SU-DHL-6 (cell line): Measurements from ENCODE around the gene KRT78.

ENCODE experiments used
- H2AFZ ChIP-seq: fragments of 200-600 bp; sonication (generic); 2 replicates; pipeline ENCODE4 v1.6.1; 2014; ENCODE audit warnings: low read depth, mild to moderate bottlenecking, moderate library complexity, mixed read lengths, antibody characterized with exemption, low read length; ENCODE audit not compliant: severe bottlenecking
- H3F3A ChIP-seq: fragments of 200-600 bp; shearing (Covaris generic); 2 replicates; pipeline ENCODE4 v1.6.0; 2016; ENCODE audit warnings: antibody characterized with exemption, mild to moderate bottlenecking; ENCODE audit not compliant: insufficient read depth
- H3K27ac ChIP-seq: fragments of 200-600 bp; sonication (generic); 2 replicates; pipeline ENCODE4 v1.5.1; 2016; ENCODE audit warnings: low read depth, mild to moderate bottlenecking, low read length, moderate library complexity, mixed read lengths
- H3K27me3 ChIP-seq: fragments of 200-600 bp; sonication (generic), shearing (Covaris generic); 2 replicates; pipeline ENCODE4 v1.6.0; 2014; ENCODE audit warnings: mild to moderate bottlenecking, low read length
- H3K36me3 ChIP-seq: fragments of 200-600 bp; sonication (generic); 2 replicates; pipeline ENCODE4 v1.6.1; 2014; ENCODE audit warnings: mild to moderate bottlenecking, low read length, mixed read lengths
- H3K4me2 ChIP-seq: fragments of 300-600, 200-600 bp; shearing (Covaris generic), sonication (generic); 2 replicates; pipeline ENCODE4 v1.6.0; 2014; ENCODE audit warnings: low read length, low read depth, mild to moderate bottlenecking; ENCODE audit not compliant: poor library complexity, severe bottlenecking
- H3K4me3 ChIP-seq: fragments of 200-600 bp; sonication (generic); 2 replicates; pipeline ENCODE4 v1.5.1; 2014; ENCODE audit warnings: antibody characterized with exemption, low read length, mild to moderate bottlenecking, mixed read lengths; ENCODE audit not compliant: insufficient read depth, poor library complexity, severe bottlenecking
- H3K79me2 ChIP-seq: fragments of 200-600 bp; sonication (generic); 2 replicates; pipeline ENCODE4 v1.6.1; 2014; ENCODE audit warnings: mild to moderate bottlenecking, low read length, moderate library complexity; ENCODE audit not compliant: insufficient read depth
- H3K9ac ChIP-seq: fragments of 200-600 bp; sonication (generic); 2 replicates; pipeline ENCODE4 v1.7.0; 2014; ENCODE audit warnings: mild to moderate bottlenecking, low read length
- H3K9me2 ChIP-seq: fragments of 200-600 bp; sonication (generic); replicated peaks from 2 replicates; pipeline ENCODE4 v1.6.1; 2014; ENCODE audit warnings: low read length; ENCODE audit not compliant: insufficient read depth
- H3K9me3 ChIP-seq: fragments of 200-600 bp; sonication (generic); 2 replicates; pipeline ENCODE4 v1.6.1; 2014; ENCODE audit warnings: low read length, mixed read lengths; ENCODE audit not compliant: insufficient read depth
- H4K20me1 ChIP-seq: fragments of 200-600 bp; sonication (generic); 2 replicates; pipeline ENCODE4 v1.6.1; 2014; ENCODE audit warnings: low read depth, mild to moderate bottlenecking, antibody characterized with exemption, low read length, moderate library complexity, mixed read lengths
- CTCF ChIP-seq: fragments of 200-600 bp; sonication (generic); IDR thresholded peaks from one replicate; pipeline ENCODE4 v1.5.1; 2017; ENCODE audit warnings: antibody characterized with exemption, mild to moderate bottlenecking, low read length, moderate library complexity; ENCODE audit not compliant: insufficient read depth, poor library complexity, severe bottlenecking
- EZH2phosphoT487 ChIP-seq: fragments of 200-600 bp; sonication (generic), shearing (Covaris generic); conservative IDR thresholded peaks from 2 replicates; pipeline ENCODE4 v1.6.1; 2018; ENCODE audit warnings: mild to moderate bottlenecking, antibody characterized with exemption, low read length, moderate library complexity, mixed read lengths

Gene KRT78

GRCh38 chr12:52812749-52813148 lies 36.0 kb downstream of the KRT78 start:
- TF ChIP-seq CTCF: no peak
- no peak for TF ChIP-seq EZH2phosphoT487
- no peaks in the 10 kb centered on the region for H3K27me3 ChIP-seq

GRCh38 chr12:52812073-52812400 lies 36.8 kb downstream of the KRT78 start:
- Histone ChIP-seq H3K27ac (no peak overlapping the region), H3K27me3 (no peaks in the 10 kb centered on the region), H3K9me3 (no peaks in the 10 kb centered on the region), H3K4me2 (no peak overlapping the region), H3F3A (no peaks in the 10 kb centered on the region), H3K9me2 (no peaks in the 10 kb centered on the region), H3K9ac (no peak overlapping the region), H3K79me2 (no peaks in the 10 kb centered on the region), H3K4me3 (no peak overlapping the region), H4K20me1 (no peaks in the 10 kb centered on the region), H3K36me3 (no peaks in the 10 kb centered on the region), H2AFZ (no peak overlapping the region)
- no peak for TF ChIP-seq CTCF
- TF ChIP-seq EZH2phosphoT487: no peak

More at GRCh38 chr12:52812749-52813148, 36.0 kb downstream of the KRT78 start:
- Histone ChIP-seq H3K9ac (no peak overlapping the region), H3K27ac (no peak overlapping the region), H3F3A (no peaks in the 10 kb centered on the region), H3K9me3 (no peaks in the 10 kb centered on the region), H3K9me2 (no peaks in the 10 kb centered on the region), H2AFZ (no peak overlapping the region), H3K4me3 (no peak overlapping the region), H3K4me2 (no peak overlapping the region), H4K20me1 (no peaks in the 10 kb centered on the region), H3K79me2 (no peaks in the 10 kb centered on the region), H3K36me3 (no peaks in the 10 kb centered on the region)

- H3K4me3 ChIP-seq: no peak overlapping the region
- no peaks in the 10 kb centered on the region for H3K27me3 ChIP-seq
- no peak for TF ChIP-seq EZH2phosphoT487
- no peak for TF ChIP-seq CTCF
- no peaks in the 10 kb centered on the region for H3K9me2 ChIP-seq
- H3K9ac ChIP-seq: no peak overlapping the region
- no peak overlapping the region for H2AFZ ChIP-seq
- H3K79me2 ChIP-seq: no peaks in the 10 kb centered on the region
- no peak overlapping the region for H3K27ac ChIP-seq
- H3K9me3 ChIP-seq: no peaks in the 10 kb centered on the region
- H3K36me3 ChIP-seq: no peaks in the 10 kb centered on the region
- no peaks in the 10 kb centered on the region for H4K20me1 ChIP-seq
- H3K4me2 ChIP-seq: no peak overlapping the region
- no peaks in the 10 kb centered on the region for H3F3A ChIP-seq
These were observed 37.4 kb downstream of the KRT78 start for GRCh38 chr12:52811191-52812072.
